Prostate gland (tissue), 2 donors: ENCODE measurements around the gene TPD52L1. TPM values are rescaled to one million over a fixed set of nuclear protein-coding genes. Genes with fewer than 3 reads are reported as not detected.

Source experiments
- DNase-seq: peaks from one replicate; pipeline ENCODE4 v3.0.0-alpha.2; 2019; ENCODE audit warnings: low spot score
- H3K27ac ChIP-seq, 2 donors: fragments of 200-600 bp; sonication (generic); 2 replicates each; pipeline ENCODE4 v1.5.1; 2017 to 2019
- H3K27me3 ChIP-seq: fragments of 200-600 bp; sonication (generic); replicated peaks from 2 replicates; pipeline ENCODE4 v1.5.1; 2019; ENCODE audit not compliant: insufficient read depth
- H3K36me3 ChIP-seq, 2 donors: fragments of 200-600 bp; sonication (generic); 1 replicate in 1 of 2; 2 replicates in 1 of 2; pipeline versions ENCODE4 v1.5.1 to v1.8.1; 2017 to 2019
- H3K4me1 ChIP-seq: fragments of 200-600 bp; sonication (generic); replicated peaks from 2 replicates; pipeline ENCODE4 v1.5.1; 2019
- H3K4me3 ChIP-seq, 2 donors: fragments of 200-600 bp; sonication (generic); 2 replicates each; pipeline ENCODE4 v1.5.1; 2017 to 2019
- H3K9me3 ChIP-seq: fragments of 200-600 bp; sonication (generic); 2 replicates; pipeline ENCODE4 v1.5.1; 2017
- CTCF ChIP-seq, 4 experiments: fragments of 200-600 bp in 2 of 4; fragments of 450-650 bp in 2 of 4; sonication (generic) in 2 of 4; IDR thresholded peaks; 1 replicate in 3 of 4; 2 replicates in 1 of 4; pipeline ENCODE4 v1.5.1; 2016 to 2019; ENCODE audit warnings: antibody characterized with exemption in 4 of 4, mild to moderate bottlenecking in 2 of 4, moderate library complexity in 2 of 4
- POLR2A ChIP-seq: fragments of 450-650 bp; IDR thresholded peaks from one replicate; pipeline ENCODE4 v1.6.1; 2016; ENCODE audit warnings: antibody characterized with exemption, mild to moderate bottlenecking
- POLR2AphosphoS5 ChIP-seq: sonication (generic); formaldehyde crosslinking; IDR thresholded peaks from one replicate; pipeline ENCODE4 v1.6.1; 2017; ENCODE audit warnings: antibody characterized with exemption
- WGBS: methylation state at CpG from one replicate; pipeline ENCODE4 v1.1.5; 2018; 5-methylcytosine and 5-hydroxymethylcytosine counted together
- intact Hi-C: fragments of 100-400 bp; cut with DNase I; formaldehyde crosslinking; loops from one replicate; pipeline ENCODE4 v1.14.2; 2022
- total RNA-seq, 2 donors: library from RNA; depleted of rRNA; stranded (reverse); fragments of >200 nt; gene quantifications; one replicate each; pipeline ENCODE4 v1.1.0, GENCODE V29; 2016

TPD52L1 gene
- total RNA-seq, 2 donors from 2014 or later: 63.9 to 105 TPM

GRCh38 chr6:125294925-125295324 is 141.4 kb downstream of the TPD52L1 start:
- no peaks in the 10 kb centered on the region for H3K27me3 ChIP-seq
- H3K4me1 ChIP-seq: no peaks in the 10 kb centered on the region
- 49% methylated on average over 3 of the region's 3 CpGs for WGBS
- intact Hi-C loops: no loop called here
- TF ChIP-seq POLR2AphosphoS5 (no peak), CTCF (IDR thresholded peaks at IDR 0.05) (no peak), POLR2A (no peak)
- H3K9me3 ChIP-seq: no peaks in the 10 kb centered on the region
- no peaks in the 10 kb centered on the region for H3K36me3 ChIP-seq
- no peak overlapping the region for H3K4me3 ChIP-seq
- H3K27ac ChIP-seq: no peak overlapping the region
- no peak for DNase-seq

- Histone ChIP-seq H3K27me3 (no peaks in the 10 kb centered on the region), H3K9me3 (no peaks in the 10 kb centered on the region), H3K36me3 (no peaks in the 10 kb centered on the region), H3K4me3 (no peak overlapping the region), H3K27ac (no peak overlapping the region), H3K4me1 (no peaks in the 10 kb centered on the region)
- TF ChIP-seq POLR2A (no peak), POLR2AphosphoS5 (no peak), CTCF (IDR thresholded peaks at IDR 0.05) (no peak)
- no peak for DNase-seq
- 77% methylated on average over 1 of the region's 1 CpG for WGBS
- intact Hi-C loops: no loop called here
These were observed 142.9 kb downstream of the TPD52L1 start for GRCh38 chr6:125296471-125296870.

GRCh38 chr6:125299257-125299656 is 145.7 kb downstream of the TPD52L1 start:
- H3K27me3 ChIP-seq: no peaks in the 10 kb centered on the region
- H3K4me1 ChIP-seq: no peaks in the 10 kb centered on the region
- 95% methylated on average over 3 of the region's 3 CpGs for WGBS
- no peaks in the 10 kb centered on the region for H3K36me3 ChIP-seq
- no peak for TF ChIP-seq CTCF (IDR thresholded peaks at IDR 0.05)
- no peak for TF ChIP-seq POLR2AphosphoS5
- no peak for TF ChIP-seq POLR2A
- DNase-seq: no peak
- no peak overlapping the region for H3K27ac ChIP-seq
- intact Hi-C loops: no loop called here
- no peaks in the 10 kb centered on the region for H3K9me3 ChIP-seq
- H3K4me3 ChIP-seq: no peak overlapping the region

GRCh38 chr6:125300992-125301434 is 147.4 kb downstream of the TPD52L1 start:
- Histone ChIP-seq H3K27me3 (no peaks in the 10 kb centered on the region), H3K4me1 (no peaks in the 10 kb centered on the region), H3K9me3 (no peaks in the 10 kb centered on the region), H3K36me3 (no peaks in the 10 kb centered on the region), H3K27ac (peak overlapping the region; percentile 83 to 87), H3K4me3 (peak overlapping the region; percentile 60 to 71)
- DNase-seq: no peak
- 3% methylated on average over 11 of the region's 11 CpGs for WGBS
- TF ChIP-seq POLR2A (no peak), CTCF (IDR thresholded peaks at IDR 0.05) (no peak), POLR2AphosphoS5 (no peak)
- intact Hi-C loops: loop anchor here (1.0 to 10.0 kb wide), 2 partner anchors 148 to 654 kb away; partner anchors contain the start of genes HINT3 and TPD52L1
